Right lobe of liver (tissue), 6 donors: ENCODE results near the gene GREB1. TPM values are rescaled to one million over a fixed set of nuclear protein-coding genes. Genes with fewer than 3 reads are reported as not detected.

Experiments used
- ATAC-seq, 4 donors: fragments of 200-7000 bp; cut with Tn5 transposase; one replicate each; pipeline ENCODE4 v1.9.1; 2020; ENCODE audit warnings: mild to moderate bottlenecking in 4 of 4, moderate library complexity in 4 of 4
- DNase-seq, 3 donors: peaks; one replicate each; pipeline ENCODE4 v3.0.0-alpha.2; 2020
- H3K27ac ChIP-seq, 3 donors: fragments of 200-600 bp; one replicate each; pipeline ENCODE4 v1.8.0; 2022
- H3K27me3 ChIP-seq, 2 donors: fragments of 200-600 bp; one replicate each; pipeline ENCODE4 v1.8.0; 2022
- H3K36me3 ChIP-seq, 4 donors: fragments of 200-600 bp; sonication (generic) in 1 of 4; one replicate each; pipeline versions ENCODE4 v1.5.1 to v1.8.0; 2017 to 2022; ENCODE audit warnings: control low read depth in 1 of 4
- H3K4me1 ChIP-seq, 4 donors: fragments of 200-600 bp; sonication (generic) in 1 of 4; one replicate each; pipeline versions ENCODE4 v1.5.1 to v1.8.0; 2017 to 2022; ENCODE audit warnings: control low read depth in 1 of 4
- H3K4me3 ChIP-seq, 3 donors: fragments of 200-600 bp; one replicate each; pipeline ENCODE4 v1.8.0; 2022
- H3K9me3 ChIP-seq, 4 donors: fragments of 200-600 bp; sonication (generic) in 1 of 4; one replicate each; pipeline versions ENCODE4 v1.5.1 to v1.8.0; 2017 to 2022; ENCODE audit warnings: control low read depth in 1 of 4
- POLR2A ChIP-seq: fragments of 450-650 bp; IDR thresholded peaks from one replicate; pipeline ENCODE4 v1.6.1; 2017; ENCODE audit warnings: antibody characterized with exemption, mild to moderate bottlenecking
- WGBS: methylation state at CpG from one replicate; pipeline ENCODE4 v1.1.6; 2018; ENCODE audit warnings: low coverage, low lambda C conversion rate; ENCODE audit not compliant: insufficient coverage; ENCODE audit errors: missing lambda C conversion rate; 5-methylcytosine and 5-hydroxymethylcytosine counted together
- intact Hi-C, 2 donors: fragments of 100-400 bp; cut with DNase I; formaldehyde crosslinking; loops; one replicate each; pipeline versions ENCODE4 v1.11.2 to v1.14.1; 2022
- total RNA-seq, 6 experiments: library from RNA; depleted of rRNA in 2 of 6; stranded (reverse); fragments of >200 nt in 2 of 6; fragmentation: NEBNext Ultra II Directional in 3 of 6; extraction: Animal tissue kit (Norgen Biotek cat#: 25700) in 3 of 6; gene quantifications; one replicate each; pipeline versions ENCODE4 v1.1.0 to v1.2.4, GENCODE V29; 2016 to 2023
- TF ChIP-seq, protein P1 (sequence below), 4 donors: fragments of 200-600 bp in 3 of 4; fragments of 450-650 bp in 1 of 4; IDR thresholded peaks; one replicate each; pipeline versions ENCODE4 v1.5.1 to v1.8.0; 2016 to 2022; ENCODE audit warnings: antibody characterized with exemption in 4 of 4, mild to moderate bottlenecking in 2 of 4
- donor health status: DM: no; HTN: yes; CAD: no.
- donor health status: DM: no; HTN: no; CAD: no.
- donor health status: DM: no; HTN: no; CAD: no.
- donor health status: DM: no; HTN: yes; CAD: no.
- donor health status: DM: no; HTN: yes; CAD: no.

GREB1 gene
- total RNA-seq, 6 experiments from 2014 or later = 1.6 to 19.5 (median 6.5) TPM

DNA sequence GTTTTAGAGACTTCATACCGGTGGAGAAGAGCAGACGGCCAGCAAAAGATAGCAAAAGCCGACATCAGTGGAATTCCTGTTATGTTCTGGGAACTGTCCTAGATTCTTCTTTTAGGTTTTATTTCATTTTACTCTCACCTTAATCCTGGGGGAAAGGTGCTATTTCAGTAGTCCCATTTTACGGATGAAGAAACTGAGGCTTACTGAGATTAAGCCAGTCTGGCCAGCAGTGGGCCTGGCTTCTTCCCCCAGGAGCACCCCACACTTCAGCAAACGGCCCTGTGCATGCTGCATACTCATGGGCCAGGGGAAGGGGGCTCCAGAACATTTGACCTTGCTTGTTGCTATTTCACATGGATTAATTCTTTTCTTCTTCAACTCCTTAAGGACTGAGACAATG is 79.5 kb downstream of the GREB1 start:
- intact Hi-C loops = no loop called here
- no peak overlapping the region for H3K27ac ChIP-seq
- no peaks in the 10 kb centered on the region for H3K36me3 ChIP-seq
- DNase-seq (no peak), ATAC-seq (no peak)
- 80% methylated on average over 5 of the region's 5 CpGs for WGBS
- no peak for TF ChIP-seq POLR2A
- TF ChIP-seq, protein P1, sequence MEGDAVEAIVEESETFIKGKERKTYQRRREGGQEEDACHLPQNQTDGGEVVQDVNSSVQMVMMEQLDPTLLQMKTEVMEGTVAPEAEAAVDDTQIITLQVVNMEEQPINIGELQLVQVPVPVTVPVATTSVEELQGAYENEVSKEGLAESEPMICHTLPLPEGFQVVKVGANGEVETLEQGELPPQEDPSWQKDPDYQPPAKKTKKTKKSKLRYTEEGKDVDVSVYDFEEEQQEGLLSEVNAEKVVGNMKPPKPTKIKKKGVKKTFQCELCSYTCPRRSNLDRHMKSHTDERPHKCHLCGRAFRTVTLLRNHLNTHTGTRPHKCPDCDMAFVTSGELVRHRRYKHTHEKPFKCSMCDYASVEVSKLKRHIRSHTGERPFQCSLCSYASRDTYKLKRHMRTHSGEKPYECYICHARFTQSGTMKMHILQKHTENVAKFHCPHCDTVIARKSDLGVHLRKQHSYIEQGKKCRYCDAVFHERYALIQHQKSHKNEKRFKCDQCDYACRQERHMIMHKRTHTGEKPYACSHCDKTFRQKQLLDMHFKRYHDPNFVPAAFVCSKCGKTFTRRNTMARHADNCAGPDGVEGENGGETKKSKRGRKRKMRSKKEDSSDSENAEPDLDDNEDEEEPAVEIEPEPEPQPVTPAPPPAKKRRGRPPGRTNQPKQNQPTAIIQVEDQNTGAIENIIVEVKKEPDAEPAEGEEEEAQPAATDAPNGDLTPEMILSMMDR (IDR thresholded peaks at IDR 0.05) = no peak
- no peaks in the 10 kb centered on the region for H3K27me3 ChIP-seq
- no peaks in the 10 kb centered on the region for H3K9me3 ChIP-seq
- H3K4me3 ChIP-seq = no peak overlapping the region
- no peaks in the 10 kb centered on the region for H3K4me1 ChIP-seq

DNA sequence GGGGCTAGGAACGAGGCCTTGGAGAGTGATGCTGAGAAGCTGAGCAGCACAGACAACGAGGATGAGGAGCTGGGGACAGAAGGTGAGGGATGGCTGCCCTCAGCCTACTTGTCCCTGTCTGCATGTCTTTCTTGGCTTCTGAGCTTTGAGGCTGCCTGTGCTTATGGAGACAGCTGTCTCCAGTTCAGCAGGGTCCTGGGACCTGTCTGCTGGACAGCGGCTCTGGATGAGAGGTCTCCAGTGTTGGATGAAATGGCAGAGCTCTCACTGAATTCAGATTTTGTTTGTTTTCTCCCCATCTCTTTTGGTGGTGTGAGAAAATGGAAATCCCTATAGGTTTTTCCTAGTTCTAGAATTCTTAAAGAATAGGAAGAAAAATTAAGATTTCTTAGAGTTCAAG is 81.4 kb downstream of the GREB1 start:
- no peaks in the 10 kb centered on the region for H3K27me3 ChIP-seq
- intact Hi-C loops = no loop called here
- no peaks in the 10 kb centered on the region for H3K36me3 ChIP-seq
- H3K4me1 ChIP-seq = no peaks in the 10 kb centered on the region
- DNase-seq = no peak
- WGBS = 79% methylated on average over 3 of the region's 3 CpGs
- no peak overlapping the region for H3K4me3 ChIP-seq
- no peak for ATAC-seq
- H3K9me3 ChIP-seq = no peaks in the 10 kb centered on the region
- no peak for TF ChIP-seq POLR2A
- TF ChIP-seq, protein P1 (IDR thresholded peaks at IDR 0.05) = no peak
- no peak overlapping the region for H3K27ac ChIP-seq

DNA sequence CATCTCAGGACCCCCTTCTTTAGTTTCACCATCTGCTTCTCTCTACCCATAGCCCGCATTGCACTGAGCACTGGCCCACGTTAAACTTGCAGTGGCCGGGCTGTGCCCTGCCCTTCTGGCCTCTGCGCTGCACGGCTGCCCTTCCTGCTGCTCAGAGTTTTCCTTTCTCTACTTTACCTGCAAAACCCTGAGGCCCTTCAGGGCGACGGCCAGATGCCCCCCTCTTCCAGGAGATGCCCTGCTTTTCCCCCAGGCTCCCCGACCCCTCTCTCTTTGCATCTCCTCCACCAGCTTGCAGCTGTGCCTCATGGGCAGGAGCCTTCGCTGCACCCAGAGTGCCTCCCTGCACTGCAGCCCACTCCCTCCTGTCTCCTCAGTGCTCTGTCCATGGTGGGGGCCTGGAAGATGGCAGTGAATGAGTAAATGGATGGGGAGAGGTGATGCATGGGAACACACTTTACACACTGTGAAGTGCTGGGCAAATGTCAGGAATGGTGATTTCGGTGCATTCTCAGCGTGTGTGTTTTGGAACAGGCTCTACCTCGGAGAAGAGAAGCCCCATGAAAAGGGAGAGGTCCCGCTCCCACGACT is 82.3 kb downstream of the GREB1 start:
- TF ChIP-seq POLR2A = no peak
- TF ChIP-seq, protein P1 (IDR thresholded peaks at IDR 0.05) = no peak
- intact Hi-C loops = no loop called here
- ATAC-seq (no peak), DNase-seq (no peak)
- no peak overlapping the region for H3K27ac ChIP-seq
- no peaks in the 10 kb centered on the region for H3K36me3 ChIP-seq
- H3K27me3 ChIP-seq = no peaks in the 10 kb centered on the region
- 88% methylated on average over 14 of the region's 14 CpGs for whole genome bisulfite sequencing
- no peak overlapping the region for H3K4me3 ChIP-seq
- no peaks in the 10 kb centered on the region for H3K9me3 ChIP-seq
- H3K4me1 ChIP-seq = no peaks in the 10 kb centered on the region

DNA sequence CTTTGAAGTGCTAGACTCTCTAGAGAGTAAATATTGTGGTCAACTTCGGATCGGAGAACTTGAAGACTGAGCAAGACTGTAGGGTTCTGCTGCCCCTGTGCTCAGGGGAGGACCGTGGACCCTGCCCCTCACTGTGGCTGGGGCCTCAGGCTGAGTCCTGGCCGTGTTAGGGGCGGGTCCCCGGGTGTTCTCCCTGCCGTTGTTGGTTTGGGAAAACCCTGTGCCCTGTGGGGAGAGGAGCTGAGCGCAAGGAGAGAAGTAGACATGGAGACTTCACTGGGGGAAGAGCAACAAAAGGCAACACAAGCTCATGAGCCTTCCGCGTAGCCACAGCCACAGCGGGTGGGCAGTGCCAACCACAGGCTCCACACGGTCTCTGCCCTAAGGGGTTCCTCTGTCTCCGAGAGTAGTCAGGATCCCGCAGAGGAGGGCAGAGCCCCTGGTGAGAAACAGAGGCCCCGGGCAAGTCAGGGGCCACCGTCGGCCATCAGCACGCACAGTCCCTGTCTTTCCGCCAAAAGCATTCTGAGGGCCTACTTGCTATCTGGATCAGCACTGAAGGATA is 83.1 kb downstream of the GREB1 start:
- Histone ChIP-seq H3K36me3 (no peaks in the 10 kb centered on the region), H3K9me3 (no peaks in the 10 kb centered on the region), H3K27ac (no peak overlapping the region), H3K27me3 (no peaks in the 10 kb centered on the region), H3K4me1 (no peaks in the 10 kb centered on the region), H3K4me3 (no peak overlapping the region)
- 81% methylated on average over 14 of the region's 19 CpGs for WGBS
- no peak for TF ChIP-seq POLR2A
- TF ChIP-seq, protein P1 (IDR thresholded peaks at IDR 0.05) = no peak
- intact Hi-C loops = no loop called here
- no peak for DNase-seq
- no peak for ATAC-seq
